NK-92 (cell line): Measurements from ENCODE around the gene GNA15.
"Not testable (repeated sequence)": the region's sequence is repeated elsewhere in the genome, so short reads cannot be mapped to it uniquely, and the experiment has no call there.

Experiments
- DNase-seq: peaks from one replicate; lab custom pipeline; 2025; ENCODE audit not compliant: unreplicated experiment; lab: John Stamatoyannopoulos, UW

Gene GNA15, protein sequence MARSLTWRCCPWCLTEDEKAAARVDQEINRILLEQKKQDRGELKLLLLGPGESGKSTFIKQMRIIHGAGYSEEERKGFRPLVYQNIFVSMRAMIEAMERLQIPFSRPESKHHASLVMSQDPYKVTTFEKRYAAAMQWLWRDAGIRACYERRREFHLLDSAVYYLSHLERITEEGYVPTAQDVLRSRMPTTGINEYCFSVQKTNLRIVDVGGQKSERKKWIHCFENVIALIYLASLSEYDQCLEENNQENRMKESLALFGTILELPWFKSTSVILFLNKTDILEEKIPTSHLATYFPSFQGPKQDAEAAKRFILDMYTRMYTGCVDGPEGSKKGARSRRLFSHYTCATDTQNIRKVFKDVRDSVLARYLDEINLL

DNA sequence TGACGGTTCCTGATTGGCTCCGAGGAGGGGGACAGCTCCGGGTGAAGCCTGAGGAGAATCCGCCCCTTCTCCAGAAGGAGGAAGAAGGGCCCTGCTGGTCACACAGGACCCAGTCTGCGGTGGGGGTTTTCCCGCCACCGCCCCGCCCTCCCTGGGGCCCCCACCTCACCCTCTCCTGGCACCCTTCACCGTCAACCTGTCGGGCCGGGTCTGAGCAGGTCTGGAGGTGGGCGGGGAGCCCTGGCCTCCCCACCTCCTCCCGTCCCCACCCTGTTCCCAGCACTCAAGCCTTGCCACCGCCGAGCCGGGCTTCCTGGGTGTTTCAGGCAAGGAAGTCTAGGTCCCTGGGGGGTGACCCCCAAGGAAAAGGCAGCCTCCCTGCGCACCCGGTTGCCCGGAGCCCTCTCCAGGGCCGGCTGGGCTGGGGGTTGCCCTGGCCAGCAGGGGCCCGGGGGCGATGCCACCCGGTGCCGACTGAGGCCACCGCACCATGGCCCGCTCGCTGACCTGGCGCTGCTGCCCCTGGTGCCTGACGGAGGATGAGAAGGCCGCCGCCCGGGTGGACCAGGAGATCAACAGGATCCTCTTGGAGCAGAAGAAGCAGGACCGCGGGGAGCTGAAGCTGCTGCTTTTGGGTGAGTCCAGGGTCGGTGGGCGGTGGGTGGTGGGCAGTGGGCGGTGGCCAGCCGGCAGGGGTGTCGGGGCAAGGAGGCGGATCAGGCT lies at the start of gene GNA15:
TSS of gene GNA15 (plus strand) at position 73 of the 723 bp plus-strand sequence. CDS start at position 491, 418 bp downstream.
- DNase-seq, result no peak

DNA sequence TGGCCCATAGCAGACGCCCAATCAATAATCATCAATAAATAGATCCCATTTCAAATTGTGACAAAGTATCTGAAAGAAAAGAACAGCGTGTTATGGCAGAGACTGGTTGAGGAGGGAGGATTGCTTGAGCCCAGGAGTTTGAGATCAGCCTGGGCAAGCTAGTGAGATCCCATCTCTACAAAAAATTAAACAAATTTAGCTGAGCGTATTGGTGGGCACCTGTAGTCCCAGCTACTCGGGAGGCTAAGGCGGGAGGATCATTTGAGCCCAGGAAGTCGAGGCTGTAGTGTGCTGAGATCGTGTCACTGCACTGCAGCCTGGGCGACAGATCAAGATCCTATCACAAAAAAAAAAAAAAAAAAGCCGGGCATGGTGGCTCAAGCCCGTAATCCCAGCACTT lies 48.1 kb upstream of the GNA15 start:
- no peak for DNase-seq

DNA sequence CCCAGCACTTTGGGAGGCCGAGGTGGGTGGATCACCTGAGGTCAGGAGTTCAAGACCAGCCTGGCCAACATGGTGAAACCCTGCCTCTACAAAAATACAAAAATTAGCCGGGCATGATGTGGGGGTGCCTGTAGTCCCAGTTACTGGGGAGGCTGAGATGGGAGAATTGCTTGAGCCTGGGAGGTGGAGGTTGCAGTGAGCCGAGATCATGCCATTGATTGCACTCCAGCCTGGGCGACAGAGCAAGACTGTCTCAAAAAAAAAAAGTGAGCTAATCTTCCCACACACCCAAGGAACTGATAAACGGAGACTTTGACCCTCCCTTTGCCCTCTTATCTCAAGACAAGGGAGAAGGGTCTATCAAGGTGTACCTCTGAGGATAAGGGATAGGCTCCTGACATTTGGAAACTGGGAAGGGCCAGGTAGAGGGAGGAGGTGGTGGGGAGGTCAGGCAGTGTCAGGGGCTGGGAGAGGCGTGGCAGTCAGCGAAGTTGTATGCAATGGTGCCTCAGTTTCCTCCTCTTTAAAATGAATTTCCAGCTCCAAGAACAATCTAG lies 46.5 kb upstream of the GNA15 start:
- DNase-seq, result not testable (repeated sequence)

DNA sequence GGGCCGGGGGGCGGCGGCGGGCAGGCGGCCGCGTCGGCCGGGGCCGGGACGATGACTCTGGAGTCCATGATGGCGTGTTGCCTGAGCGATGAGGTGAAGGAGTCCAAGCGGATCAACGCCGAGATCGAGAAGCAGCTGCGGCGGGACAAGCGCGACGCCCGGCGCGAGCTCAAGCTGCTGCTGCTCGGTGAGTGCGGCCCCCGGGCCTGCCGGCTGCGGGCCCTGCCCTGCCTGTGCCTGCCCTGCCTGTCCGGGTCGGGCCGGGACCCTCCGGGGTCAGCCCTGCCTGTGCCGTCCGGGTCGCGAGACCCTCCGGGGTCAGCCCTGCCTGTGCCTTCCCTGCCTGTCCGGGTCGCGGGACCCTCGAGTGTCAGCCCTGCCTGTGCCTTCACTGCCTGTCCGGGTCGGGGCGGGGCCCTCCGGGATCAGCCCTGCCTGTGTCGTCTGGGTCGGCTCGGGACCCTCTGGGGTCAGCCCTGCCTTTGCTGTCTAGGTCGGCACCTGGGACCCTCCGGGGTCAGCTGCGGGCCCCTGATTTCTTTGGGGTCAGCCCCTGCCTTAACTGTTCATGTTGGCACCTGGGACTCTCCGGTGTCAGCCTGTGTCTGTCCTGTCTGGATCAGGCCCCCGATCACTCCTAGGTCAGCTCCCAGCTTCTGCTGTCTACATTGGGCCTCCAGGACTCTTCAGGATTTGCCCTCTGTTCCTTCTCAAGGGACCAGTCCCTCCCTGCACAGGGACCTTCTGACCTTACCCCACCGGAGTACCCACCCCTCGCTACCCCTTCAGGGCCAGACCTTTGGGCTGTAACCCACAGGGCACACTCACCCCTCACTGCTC lies 41.0 kb upstream of the GNA15 start:
- no peak for DNase-seq

DNA sequence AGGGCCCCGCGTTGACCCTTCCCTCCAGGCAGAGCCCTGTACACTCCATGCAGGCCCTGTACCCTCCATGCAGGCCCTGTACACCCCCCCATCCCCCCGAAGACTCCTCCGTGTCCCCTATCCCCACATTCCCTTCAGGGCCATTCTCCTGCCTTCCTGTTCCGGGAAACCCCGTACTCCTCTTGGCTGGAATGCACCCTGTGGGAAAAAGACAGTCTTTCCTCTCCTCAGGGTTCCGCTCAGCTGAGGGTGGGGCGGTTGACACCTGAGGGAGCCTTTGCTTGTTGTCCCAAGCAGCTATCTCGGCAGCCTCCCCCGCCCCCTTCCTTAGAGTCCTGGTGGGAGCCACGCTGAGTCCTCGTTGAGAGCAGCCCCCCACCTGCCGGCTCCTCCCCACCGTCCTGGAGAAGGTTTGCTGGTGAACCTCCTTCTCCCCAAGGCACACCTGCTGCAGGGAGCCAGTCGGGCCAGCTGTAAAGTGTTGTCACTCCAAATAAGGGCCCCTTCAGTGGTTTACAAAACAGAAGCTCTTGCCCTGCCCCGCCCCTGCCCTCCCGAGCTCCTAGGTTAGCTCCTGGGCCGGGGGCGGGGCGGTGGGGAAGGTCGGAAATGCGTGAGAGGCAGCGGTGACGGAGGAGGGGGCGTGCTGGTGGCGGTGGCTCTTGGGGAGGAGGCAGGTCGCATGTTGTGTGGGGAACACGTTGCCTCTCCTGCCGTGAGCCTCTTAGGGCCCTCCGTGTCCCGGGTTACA lies 40.2 kb upstream of the GNA15 start:
- no peak for DNase-seq

DNA sequence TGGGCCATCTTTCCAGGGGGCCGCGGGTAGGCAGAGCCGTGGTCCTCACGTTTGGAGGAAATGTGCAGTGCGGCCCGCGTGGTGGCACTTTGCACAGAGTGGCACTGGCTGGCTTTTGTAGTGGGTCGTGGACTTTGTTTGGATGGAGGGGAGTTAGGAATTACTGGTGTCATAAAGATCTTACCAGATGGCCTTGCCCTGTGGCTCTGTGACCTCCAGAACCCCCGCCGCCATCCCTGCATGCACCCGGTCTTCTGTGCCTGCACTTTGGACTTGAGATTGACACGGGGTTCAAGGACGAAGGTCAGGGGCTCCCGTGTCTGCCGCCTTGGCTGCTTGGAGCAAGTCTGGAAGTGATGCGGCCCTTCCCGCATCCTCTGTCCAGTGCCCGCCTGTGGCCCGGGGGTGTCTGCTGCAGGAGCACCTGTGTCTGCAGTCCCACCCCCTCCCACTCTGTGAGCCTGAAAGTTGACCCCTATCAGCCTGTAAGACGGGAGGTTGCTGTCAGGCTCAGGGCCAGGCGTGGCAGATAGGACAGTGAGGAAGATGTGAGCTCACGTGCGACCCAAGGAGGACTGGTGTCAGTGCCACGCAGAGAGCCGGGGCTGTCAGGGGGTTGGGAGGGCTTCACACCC lies 39.4 kb upstream of the GNA15 start:
- no peak for DNase-seq

DNA sequence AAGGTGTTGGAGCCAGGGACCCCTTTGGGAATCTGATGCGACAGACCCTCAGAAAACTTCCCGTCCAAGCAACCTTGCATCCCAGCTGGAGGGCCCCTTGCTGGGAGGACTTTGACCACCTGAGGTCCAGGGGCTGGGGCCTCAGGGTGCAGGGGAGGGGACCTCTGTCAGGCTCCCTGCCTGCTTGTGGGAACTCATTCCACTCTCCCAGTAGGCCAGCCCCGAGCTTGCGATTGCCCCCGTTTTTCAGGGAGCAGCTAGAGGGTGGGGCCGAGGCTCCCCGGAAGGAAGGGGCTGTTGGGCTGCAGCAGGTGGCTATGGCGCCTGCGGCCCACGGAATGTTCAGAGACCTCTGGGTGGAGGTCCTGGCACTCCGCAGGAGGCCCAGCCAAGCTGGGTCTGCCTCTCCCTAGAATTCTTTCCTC lies 38.9 kb upstream of the GNA15 start:
- DNase-seq, result no peak

DNA sequence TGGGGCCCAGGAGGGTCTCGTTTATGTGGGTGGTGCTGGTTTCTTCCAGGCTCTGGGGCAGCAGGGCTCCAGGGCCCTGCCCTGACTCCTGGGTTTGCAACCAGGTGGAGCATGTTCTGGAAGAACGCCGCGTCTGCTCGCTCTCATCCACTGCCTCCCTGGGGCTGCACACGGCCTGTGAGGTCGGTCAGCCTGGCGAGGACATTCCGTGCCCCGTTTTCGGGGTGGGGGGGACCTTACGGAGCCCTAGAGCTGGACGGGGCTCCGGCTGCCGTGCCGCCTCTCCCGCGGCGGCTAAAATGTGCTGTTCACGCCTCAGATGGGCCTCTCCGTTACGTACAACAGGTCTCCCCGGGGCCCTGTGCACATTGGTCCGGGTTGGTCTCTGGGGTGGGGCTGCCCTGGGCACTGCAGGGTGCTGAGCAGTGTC lies 38.4 kb upstream of the GNA15 start:
- DNase-seq, result no peak

DNA sequence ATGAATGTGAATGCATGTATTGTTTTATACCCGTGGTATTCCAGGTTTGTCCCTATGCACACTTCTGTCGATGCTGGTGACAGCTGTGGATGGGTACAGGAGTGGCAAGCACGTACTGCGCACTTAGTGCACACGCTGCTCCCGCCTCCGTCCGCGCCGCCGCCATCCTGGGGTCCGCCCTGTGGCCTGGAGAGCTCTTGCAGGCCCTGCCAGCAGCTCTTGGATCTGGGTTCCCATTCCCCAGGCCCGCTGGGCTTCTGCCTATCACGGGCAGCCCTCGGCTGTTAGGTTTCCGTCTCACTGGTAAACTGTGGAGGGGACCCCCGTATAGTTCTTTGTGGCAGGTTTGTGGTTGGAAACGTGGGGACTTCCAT lies 37.7 kb upstream of the GNA15 start:
- DNase-seq, result no peak

DNA sequence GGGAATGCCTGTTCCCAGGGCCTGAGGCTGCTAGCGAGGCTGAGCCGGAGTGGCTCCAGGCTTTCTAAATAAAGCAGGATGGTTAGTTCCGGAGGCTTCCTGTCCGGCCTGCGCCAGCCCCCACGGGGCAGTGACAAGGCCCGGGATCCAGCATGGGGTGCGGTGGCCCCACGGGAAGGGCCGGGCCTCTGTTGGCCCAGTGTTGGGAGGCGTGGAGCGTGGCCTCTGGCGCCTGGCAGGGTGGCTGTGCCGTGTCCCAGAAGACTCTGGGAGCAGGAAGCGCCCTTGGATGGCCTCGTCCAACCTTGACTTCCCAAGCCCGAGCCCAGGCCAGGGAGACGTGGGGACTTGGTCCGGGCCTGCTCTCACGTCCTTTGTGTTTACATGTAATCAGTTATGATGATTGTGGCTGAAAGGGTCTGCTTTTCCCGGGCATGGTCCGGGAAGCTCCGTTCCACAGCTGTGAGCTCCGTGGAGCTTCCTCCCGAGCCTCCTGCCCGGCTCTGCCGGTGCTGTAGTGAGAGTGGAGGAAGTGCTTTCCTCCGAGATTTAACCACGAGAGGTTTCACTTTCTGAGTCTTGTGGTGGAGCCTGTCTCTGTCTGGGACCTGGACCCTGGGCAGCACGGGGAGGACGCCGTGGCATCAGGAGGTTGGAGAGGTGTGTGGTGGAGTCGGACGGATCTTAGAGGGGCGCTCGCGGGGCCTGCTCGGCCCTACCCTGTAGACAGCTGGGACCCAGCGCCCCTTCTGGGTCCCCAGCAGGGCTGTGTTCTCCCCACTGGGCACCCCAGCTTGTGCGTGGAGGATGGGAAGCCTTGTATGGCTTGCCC lies 37.1 kb upstream of the GNA15 start:
- DNase-seq, result no peak

DNA sequence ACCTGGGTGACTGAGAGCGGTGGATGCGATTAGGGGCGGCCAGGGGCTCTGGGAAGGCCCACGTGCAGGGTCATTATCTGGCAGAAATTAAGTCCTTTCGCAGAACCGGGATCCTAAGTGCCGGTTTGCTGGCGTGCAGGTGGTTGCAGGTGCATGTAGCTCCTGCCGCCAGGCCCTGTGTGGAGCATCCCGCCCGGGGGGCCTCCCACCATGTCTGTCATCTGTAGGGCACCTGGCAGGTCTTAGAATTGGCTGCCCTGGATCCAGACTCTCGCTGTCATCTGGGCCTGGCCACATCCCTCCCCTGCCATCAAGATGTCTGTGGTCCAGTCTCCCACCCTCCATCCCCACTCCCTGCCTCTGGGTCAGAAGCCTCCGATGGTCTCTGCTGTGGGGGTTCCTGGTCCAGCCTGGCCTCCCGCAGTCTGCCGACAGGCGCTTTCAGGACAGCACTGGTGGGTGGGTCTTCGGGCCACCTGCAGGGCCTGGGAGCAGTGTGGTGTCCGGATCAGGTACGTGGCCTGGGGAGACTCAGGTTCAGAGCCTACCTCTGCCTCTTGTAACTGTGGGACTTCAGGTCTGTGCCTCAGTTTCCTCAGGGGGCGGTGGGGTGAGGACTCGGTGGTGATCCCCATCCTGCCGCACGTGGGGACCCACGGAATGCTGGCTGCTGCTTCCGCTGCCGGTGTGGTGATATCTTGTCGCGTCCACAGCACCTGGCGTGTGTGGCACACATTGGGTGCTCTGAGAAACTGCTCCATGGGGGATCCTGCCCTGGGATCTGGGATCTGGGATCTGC lies 36.3 kb upstream of the GNA15 start:
- no peak for DNase-seq

DNA sequence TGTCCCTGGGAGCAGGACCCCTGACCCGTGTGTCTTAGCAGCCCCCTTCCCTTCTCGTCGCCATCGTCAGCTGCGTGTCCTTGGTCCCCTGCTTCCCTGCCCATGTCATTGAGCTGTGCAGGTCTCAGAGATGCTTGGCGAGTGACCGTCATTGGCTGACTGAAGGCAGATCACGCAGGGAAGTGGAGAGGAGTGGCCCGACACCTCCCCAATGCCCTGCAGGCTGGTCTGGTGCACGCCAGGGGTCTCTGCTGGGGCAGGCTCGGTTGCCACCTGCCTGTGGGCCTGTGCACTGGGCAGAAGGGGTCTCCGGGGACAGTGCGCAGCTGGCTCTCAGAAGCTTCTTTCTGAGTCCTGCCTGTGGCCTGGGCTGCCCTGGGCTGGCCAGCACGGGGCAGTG lies 35.5 kb upstream of the GNA15 start:
- no peak for DNase-seq

DNA sequence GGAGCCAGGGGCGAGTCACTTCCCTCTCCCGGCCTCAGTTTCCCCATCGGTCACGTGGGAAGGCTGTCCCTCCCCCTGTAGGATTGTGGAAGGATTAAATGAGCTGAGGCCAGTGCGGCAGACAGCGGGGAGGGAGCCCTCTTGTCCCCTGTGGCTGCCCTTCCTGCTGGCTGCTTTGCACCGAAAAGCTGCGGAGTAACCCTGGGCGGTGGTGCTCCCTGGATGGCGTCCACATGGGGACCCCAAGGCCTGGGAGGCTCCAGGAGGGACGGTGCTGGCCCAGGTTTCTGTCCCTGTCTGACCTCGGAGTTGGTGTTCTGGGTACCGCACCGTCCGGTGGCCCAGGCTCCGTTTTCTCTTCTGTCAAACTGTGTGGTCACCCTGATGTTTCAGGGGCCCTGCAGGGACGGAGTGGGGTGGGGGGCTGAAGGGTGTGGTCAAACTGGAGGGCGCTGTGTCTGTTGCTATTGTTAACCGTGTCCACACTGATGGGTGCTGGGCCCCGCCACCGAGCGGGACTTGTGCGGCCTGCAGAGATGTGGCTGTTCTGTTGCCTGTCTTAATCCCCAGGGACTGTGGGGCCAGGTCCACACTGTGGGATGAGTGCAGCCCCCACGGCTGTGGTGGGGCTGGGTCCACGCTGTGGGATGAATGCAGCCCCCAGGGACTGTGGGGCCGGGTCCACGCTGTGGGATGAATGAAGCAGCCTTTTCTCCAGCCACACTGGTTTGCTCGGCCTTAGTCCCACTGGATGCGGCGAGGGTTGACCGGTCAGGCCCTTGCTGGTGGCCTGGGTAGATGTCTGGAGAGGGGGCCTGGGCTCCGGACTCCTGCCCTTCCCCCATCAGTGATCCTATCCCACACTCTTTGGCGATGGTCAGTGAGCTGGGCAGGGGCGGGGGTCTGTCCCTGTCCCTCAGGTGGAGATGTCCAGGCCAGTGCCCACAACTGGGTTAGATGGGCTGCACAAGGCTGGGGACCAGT lies 34.8 kb upstream of the GNA15 start:
- DNase-seq, result no peak

DNA sequence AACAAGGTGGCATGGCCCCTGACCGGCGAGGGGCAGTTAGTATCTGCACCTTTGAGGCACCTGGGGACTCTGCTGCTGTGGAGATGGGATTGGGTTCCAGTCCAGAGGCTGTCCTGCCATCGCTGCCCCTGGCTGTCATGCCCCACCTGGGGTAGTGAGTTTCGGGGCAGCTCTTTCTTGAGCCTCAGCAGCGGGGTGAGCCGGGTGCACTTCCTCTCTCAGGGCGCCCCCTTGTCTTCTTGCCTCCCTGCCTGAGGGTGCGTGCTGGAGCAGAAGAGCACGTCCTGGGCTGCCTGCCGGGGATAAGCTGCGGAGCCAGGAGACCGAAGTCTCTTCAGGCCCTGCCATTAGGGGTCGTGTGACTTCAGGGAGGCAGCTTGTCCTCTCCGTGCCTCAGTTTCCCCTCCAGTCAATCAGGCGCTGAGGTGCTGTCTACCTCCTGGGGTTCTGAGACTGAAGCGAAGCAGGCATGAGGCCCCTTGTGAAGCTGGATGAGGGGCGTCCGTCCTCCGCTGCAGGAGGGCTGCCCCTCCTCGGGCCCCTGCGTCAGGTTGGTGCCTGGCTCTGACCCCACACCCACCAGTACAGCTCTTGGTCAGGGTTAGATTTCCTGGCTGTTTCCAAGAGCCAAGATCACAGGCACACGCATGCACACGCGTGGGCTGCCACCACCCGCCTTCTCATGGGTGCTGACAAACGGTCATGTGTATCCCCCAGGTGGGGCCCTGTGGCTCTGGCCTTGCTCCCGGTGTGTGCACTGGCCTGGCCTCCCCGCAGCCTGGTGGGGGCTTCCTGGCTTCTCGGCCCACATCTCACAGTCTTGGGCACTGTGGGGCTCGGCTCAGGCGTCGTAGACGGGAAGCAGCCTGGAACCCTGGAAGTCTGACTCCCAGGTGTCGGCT lies 33.3 kb upstream of the GNA15 start:
- DNase-seq, result no peak

DNA sequence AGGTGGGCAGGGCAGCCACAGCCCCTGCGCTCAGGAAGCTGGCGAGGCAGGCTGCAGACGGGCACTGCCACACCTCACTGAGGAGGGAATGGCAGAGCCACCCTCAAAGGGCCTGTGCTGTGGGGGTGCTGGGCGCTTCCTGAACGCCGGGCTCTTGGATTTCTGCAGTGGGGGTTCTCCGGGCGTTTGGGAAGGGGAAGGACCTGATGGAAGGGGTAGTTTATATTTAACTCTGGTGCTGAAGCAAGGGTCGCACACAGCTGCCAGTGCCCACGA lies 31.2 kb upstream of the GNA15 start:
- no peak for DNase-seq
